SH-SY5Y (cell line): Measurements from ENCODE around the gene ACOT8.

ENCODE experiments used
- GATA2 ChIP-seq: IDR thresholded peaks from 2 replicates; pipeline ENCODE4 v1.6.1; 2011; ENCODE audit warnings: mild to moderate bottlenecking, low read depth, low read length
- GATA3 ChIP-seq: IDR thresholded peaks from 2 replicates; pipeline ENCODE4 v1.6.1; 2011; ENCODE audit warnings: low read depth, mild to moderate bottlenecking, low read length, moderate library complexity

GRCh38 chr20:45835825-45836224 lies 21.4 kb downstream of the ACOT8 start:
- no peak for TF ChIP-seq GATA2
- TF ChIP-seq GATA3 = no peak
